Endothelial cell (in vitro differentiated cells): ENCODE data around the gene TFIP11. TPM values are rescaled to one million over a fixed set of nuclear protein-coding genes. Genes with fewer than 3 reads are reported as not detected.

Experiments used
- DNase-seq: peaks from one replicate; pipeline ENCODE4 v3.0.0; 2021; ENCODE audit warnings: low spot score
- H3K27ac Mint-ChIP-seq: one replicate; pipeline ENCODE4 v1.8.0; 2021; ENCODE audit warnings: mixed read lengths, inconsistent platforms; ENCODE audit not compliant: unreplicated experiment
- H3K27me3 Mint-ChIP-seq: one replicate; pipeline ENCODE4 v1.8.0; 2021; ENCODE audit warnings: mild to moderate bottlenecking, moderate library complexity, mixed read lengths, inconsistent platforms; ENCODE audit not compliant: unreplicated experiment
- H3K36me3 Mint-ChIP-seq: one replicate; pipeline ENCODE4 v1.8.0; 2021; ENCODE audit warnings: mild to moderate bottlenecking, low read depth, mixed read lengths, inconsistent platforms; ENCODE audit not compliant: unreplicated experiment
- H3K4me1 Mint-ChIP-seq: one replicate; pipeline ENCODE4 v1.8.0; 2021; ENCODE audit warnings: mild to moderate bottlenecking, mixed read lengths, inconsistent platforms; ENCODE audit not compliant: unreplicated experiment
- H3K4me3 Mint-ChIP-seq: one replicate; pipeline ENCODE4 v1.8.0; 2021; ENCODE audit warnings: mild to moderate bottlenecking, mixed read lengths, inconsistent platforms; ENCODE audit not compliant: unreplicated experiment
- H3K9me3 Mint-ChIP-seq: one replicate; pipeline ENCODE4 v1.8.0; 2021; ENCODE audit warnings: mixed read lengths, inconsistent platforms; ENCODE audit not compliant: unreplicated experiment
- CTCF ChIP-seq: fragments of 200-600 bp; sonication (generic); IDR thresholded peaks from one replicate; pipeline ENCODE4 v1.5.0; 2021; ENCODE audit warnings: antibody characterized with exemption; ENCODE audit not compliant: unreplicated experiment
- total RNA-seq: library from RNA; stranded (reverse); fragmentation: NEBNext Ultra II Directional; extraction: Animal tissue kit (Norgen Biotek cat#: 25700); gene quantifications from one replicate; pipeline ENCODE4 v1.2.1, GENCODE V29; 2021; ENCODE audit not compliant: unreplicated experiment

The TFIP11 gene
- total RNA-seq, 1 donor from 2014 or later = 38.6 TPM

GRCh38 chr22:26462641-26463040, 49.6 kb downstream of the TFIP11 start:
- H3K36me3 Mint-ChIP-seq = peaks cover 25% of the 10 kb centered on the region
- DNase-seq = no peak
- TF ChIP-seq CTCF = no peak
- no peaks in the 10 kb centered on the region for H3K4me1 Mint-ChIP-seq
- no peak overlapping the region for H3K4me3 Mint-ChIP-seq
- H3K27ac Mint-ChIP-seq = no peak overlapping the region
- no peaks in the 10 kb centered on the region for H3K9me3 Mint-ChIP-seq
- H3K27me3 Mint-ChIP-seq = peaks cover 3% of the 10 kb centered on the region

DNA sequence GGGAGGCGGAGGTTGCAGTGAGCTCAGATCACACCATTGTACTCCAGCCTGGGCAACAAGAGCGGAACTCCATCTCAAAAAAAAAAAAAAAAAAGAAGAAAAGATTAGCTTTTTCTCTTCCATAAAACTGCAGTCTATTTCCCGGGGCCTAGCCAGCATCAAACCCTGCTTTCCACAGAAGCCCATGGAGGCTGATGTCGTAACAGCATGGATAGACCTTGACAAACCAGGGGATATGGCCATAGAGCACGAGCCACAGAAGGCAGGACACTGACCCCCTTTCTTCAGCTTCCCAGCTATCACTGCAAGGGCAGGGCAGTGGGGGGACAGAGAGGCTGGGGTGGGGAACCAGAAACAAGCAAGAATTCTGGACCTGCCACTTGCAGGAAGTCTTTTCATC, 50.2 kb downstream of the TFIP11 start:
- H3K27me3 Mint-ChIP-seq = peaks cover 3% of the 10 kb centered on the region
- no peak for TF ChIP-seq CTCF
- H3K4me1 Mint-ChIP-seq = no peaks in the 10 kb centered on the region
- H3K36me3 Mint-ChIP-seq = peaks cover 29% of the 10 kb centered on the region
- no peak overlapping the region for H3K4me3 Mint-ChIP-seq
- H3K9me3 Mint-ChIP-seq = no peaks in the 10 kb centered on the region
- no peak overlapping the region for H3K27ac Mint-ChIP-seq
- no peak for DNase-seq

- Mint-ChIP-seq H3K4me3 (no peak overlapping the region), H3K4me1 (no peaks in the 10 kb centered on the region), H3K27me3 (peaks cover 3% of the 10 kb centered on the region), H3K36me3 (peaks cover 26% of the 10 kb centered on the region), H3K9me3 (no peaks in the 10 kb centered on the region), H3K27ac (no peak overlapping the region)
- DNase-seq = peak; percentile 77
- peak; percentile 69 for TF ChIP-seq CTCF
Observed at GRCh38 chr22:26461188-26461810, 51.0 kb downstream of the TFIP11 start.

GRCh38 chr22:26460202-26460601, 52.1 kb downstream of the TFIP11 start:
- H3K4me1 Mint-ChIP-seq = no peaks in the 10 kb centered on the region
- no peaks in the 10 kb centered on the region for H3K9me3 Mint-ChIP-seq
- TF ChIP-seq CTCF = no peak
- peaks cover 3% of the 10 kb centered on the region for H3K27me3 Mint-ChIP-seq
- H3K36me3 Mint-ChIP-seq = peaks cover 21% of the 10 kb centered on the region
- H3K4me3 Mint-ChIP-seq = no peak overlapping the region
- DNase-seq = no peak
- no peak overlapping the region for H3K27ac Mint-ChIP-seq

DNA sequence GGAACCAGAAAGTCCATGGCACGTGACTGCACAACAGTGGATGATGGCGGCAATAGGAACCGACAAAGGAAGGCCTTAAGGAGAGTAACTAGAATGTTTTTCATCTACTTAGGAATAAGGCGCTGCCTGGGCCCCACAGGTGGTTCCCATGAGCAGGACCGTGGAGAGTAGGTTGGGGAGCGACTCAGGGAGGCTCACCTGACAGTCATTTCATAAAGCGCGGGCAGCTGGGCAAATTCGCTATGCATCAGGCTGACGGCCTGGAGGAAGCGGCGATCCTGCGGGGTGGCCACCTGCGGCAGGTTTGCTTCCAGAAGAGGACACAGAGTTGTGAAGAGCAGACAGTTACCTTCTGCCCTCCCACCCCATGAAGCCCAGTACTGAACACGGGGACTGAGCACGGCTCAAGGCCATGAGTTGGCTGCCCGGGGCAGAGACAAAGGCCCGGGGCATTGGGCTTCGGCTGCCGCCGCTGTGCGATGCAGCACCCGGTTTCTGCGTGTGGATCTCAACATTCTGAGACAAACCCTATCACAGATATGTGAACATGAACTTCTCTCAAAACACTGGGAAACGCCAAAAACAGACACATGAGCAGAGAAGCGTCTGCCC, 54.5 kb downstream of the TFIP11 start:
- peaks cover 12% of the 10 kb centered on the region for H3K36me3 Mint-ChIP-seq
- no peaks in the 10 kb centered on the region for H3K9me3 Mint-ChIP-seq
- TF ChIP-seq CTCF = no peak
- no peak overlapping the region for H3K27ac Mint-ChIP-seq
- peaks cover 1% of the 10 kb centered on the region for H3K27me3 Mint-ChIP-seq
- H3K4me3 Mint-ChIP-seq = no peak overlapping the region
- no peak for DNase-seq
- H3K4me1 Mint-ChIP-seq = no peaks in the 10 kb centered on the region
